ENCODE measurements around the gene ITPRIPL2. TPM values are rescaled to one million over a fixed set of nuclear protein-coding genes. Genes with fewer than 3 reads are reported as not detected.

ITPRIPL2 gene
- total RNA-seq, 1 donor from 2014 or later: 71.2 TPM

DNA sequence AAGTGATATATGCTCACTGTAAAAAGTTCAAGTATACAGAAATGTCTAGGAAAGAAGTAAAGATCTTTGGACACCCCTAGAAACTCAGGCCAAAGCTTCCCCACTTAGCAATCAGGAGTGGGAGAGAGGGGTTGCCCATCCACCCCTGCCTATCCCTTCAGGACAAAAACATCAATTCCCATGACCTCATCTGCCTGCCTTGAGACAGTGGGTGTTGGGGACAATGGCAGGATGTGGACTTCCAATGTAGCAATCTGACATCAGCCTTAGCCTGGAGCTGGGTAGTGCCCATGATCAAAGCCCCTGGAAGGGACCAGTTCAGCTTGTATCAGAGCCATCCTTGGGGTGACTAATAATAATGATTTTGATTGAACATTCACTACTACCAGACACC, 18.1 kb downstream of the ITPRIPL2 start:
- peak overlapping the region; percentile 84 for H3K27ac ChIP-seq
- H3K4me3 ChIP-seq: no peak overlapping the region
- no peak for DNase-seq (ENCODE audit: extremely low spot score in 2 of 2)
- TF ChIP-seq, protein P1, sequence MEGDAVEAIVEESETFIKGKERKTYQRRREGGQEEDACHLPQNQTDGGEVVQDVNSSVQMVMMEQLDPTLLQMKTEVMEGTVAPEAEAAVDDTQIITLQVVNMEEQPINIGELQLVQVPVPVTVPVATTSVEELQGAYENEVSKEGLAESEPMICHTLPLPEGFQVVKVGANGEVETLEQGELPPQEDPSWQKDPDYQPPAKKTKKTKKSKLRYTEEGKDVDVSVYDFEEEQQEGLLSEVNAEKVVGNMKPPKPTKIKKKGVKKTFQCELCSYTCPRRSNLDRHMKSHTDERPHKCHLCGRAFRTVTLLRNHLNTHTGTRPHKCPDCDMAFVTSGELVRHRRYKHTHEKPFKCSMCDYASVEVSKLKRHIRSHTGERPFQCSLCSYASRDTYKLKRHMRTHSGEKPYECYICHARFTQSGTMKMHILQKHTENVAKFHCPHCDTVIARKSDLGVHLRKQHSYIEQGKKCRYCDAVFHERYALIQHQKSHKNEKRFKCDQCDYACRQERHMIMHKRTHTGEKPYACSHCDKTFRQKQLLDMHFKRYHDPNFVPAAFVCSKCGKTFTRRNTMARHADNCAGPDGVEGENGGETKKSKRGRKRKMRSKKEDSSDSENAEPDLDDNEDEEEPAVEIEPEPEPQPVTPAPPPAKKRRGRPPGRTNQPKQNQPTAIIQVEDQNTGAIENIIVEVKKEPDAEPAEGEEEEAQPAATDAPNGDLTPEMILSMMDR (IDR thresholded peaks at IDR 0.05): no peak
- TF ChIP-seq POLR2A (IDR thresholded peaks at IDR 0.05) (no peak), POLR2AphosphoS5 (IDR thresholded peaks at IDR 0.05; ENCODE audit: insufficient read depth in 1 of 2, low read depth in 1 of 2) (no peak)
- H3K36me3 ChIP-seq: no peaks in the 10 kb centered on the region
- intact Hi-C loops (cut with DNase I): no loop called here
- no peaks in the 10 kb centered on the region for H3K27me3 ChIP-seq
- H3K4me1 ChIP-seq: peaks cover 44% of the 10 kb centered on the region
- no peaks in the 10 kb centered on the region for H3K9me3 ChIP-seq

- H3K9me3 ChIP-seq: no peaks in the 10 kb centered on the region
- H3K4me1 ChIP-seq: peaks cover 49% of the 10 kb centered on the region
- no peak overlapping the region for H3K4me3 ChIP-seq
- intact Hi-C loops (cut with DNase I): no loop called here
- DNase-seq (ENCODE audit: extremely low spot score in 2 of 2): no peak
- H3K27ac ChIP-seq: peak overlapping the region; percentile 84
- TF ChIP-seq, protein P1 (IDR thresholded peaks at IDR 0.05): no peak
- no peak for TF ChIP-seq POLR2A (IDR thresholded peaks at IDR 0.05)
- TF ChIP-seq POLR2AphosphoS5 (IDR thresholded peaks at IDR 0.05; ENCODE audit: insufficient read depth in 1 of 2, low read depth in 1 of 2): no peak
- H3K27me3 ChIP-seq: no peaks in the 10 kb centered on the region
- H3K36me3 ChIP-seq: no peaks in the 10 kb centered on the region
Observed at GRCh38 chr16:19132255-19132654, 18.5 kb downstream of the ITPRIPL2 start.

- no peak for DNase-seq (ENCODE audit: extremely low spot score in 2 of 2)
- H3K4me3 ChIP-seq: no peak overlapping the region
- H3K9me3 ChIP-seq: no peaks in the 10 kb centered on the region
- H3K27me3 ChIP-seq: no peaks in the 10 kb centered on the region
- peak overlapping the region; percentile 84 for H3K27ac ChIP-seq
- peaks cover 55% of the 10 kb centered on the region for H3K4me1 ChIP-seq
- intact Hi-C loops (cut with DNase I): no loop called here
- no peaks in the 10 kb centered on the region for H3K36me3 ChIP-seq
- peak in 1 of 2 donors; percentile 8 for TF ChIP-seq POLR2AphosphoS5 (IDR thresholded peaks at IDR 0.05; ENCODE audit: insufficient read depth in 1 of 2, low read depth in 1 of 2)
- TF ChIP-seq, protein P1 (IDR thresholded peaks at IDR 0.05): no peak
Observed at GRCh38 chr16:19132898-19133297, 19.1 kb downstream of the ITPRIPL2 start.

GRCh38 chr16:19133600-19133999, 19.8 kb downstream of the ITPRIPL2 start:
- intact Hi-C loops (cut with DNase I): no loop called here
- Histone ChIP-seq H3K36me3 (no peaks in the 10 kb centered on the region), H3K4me3 (no peak overlapping the region), H3K27ac (no peak overlapping the region), H3K4me1 (peaks cover 62% of the 10 kb centered on the region), H3K9me3 (no peaks in the 10 kb centered on the region), H3K27me3 (no peaks in the 10 kb centered on the region)
- DNase-seq (ENCODE audit: extremely low spot score in 2 of 2): no peak
- TF ChIP-seq POLR2AphosphoS5 (IDR thresholded peaks at IDR 0.05; ENCODE audit: insufficient read depth in 1 of 2, low read depth in 1 of 2) (no peak), POLR2A (IDR thresholded peaks at IDR 0.05) (no peak)
- TF ChIP-seq, protein P1 (IDR thresholded peaks at IDR 0.05): no peak

DNA sequence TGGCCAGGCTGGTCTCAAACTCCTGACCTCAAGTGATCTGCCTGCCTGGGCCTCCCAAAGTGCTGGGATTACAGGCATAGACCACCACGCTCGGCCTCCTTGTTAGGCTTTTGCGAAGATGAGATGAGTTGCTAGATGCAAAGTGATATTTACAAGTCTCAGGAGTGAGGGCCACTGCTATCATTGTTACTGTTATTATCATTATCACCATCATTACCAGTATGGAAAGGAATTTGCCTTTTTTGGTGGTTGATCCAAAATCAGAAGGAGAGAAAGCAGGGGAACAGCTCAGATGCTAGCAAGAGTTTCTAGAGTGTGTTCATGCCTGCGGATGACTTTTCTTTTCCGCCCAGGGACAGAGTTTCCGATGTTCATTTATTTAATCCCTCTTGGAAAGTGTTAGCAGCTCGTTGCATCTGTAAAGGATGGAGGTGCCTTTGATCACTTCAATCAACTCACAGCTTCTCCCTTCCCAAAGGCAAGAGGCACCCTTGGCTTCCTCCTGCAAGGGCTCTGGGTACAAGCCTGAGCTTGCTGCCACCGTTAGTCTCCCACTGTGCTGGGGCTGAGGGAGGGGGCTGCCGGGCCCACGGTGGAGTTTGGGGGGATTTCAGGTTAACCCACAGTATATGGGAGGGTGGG, 21.6 kb downstream of the ITPRIPL2 start:
- H3K9me3 ChIP-seq: no peaks in the 10 kb centered on the region
- no peak for DNase-seq (ENCODE audit: extremely low spot score in 2 of 2)
- intact Hi-C loops (cut with DNase I): no loop called here
- TF ChIP-seq, protein P1 (IDR thresholded peaks at IDR 0.05): no peak
- no peak for TF ChIP-seq POLR2A (IDR thresholded peaks at IDR 0.05)
- TF ChIP-seq POLR2AphosphoS5 (IDR thresholded peaks at IDR 0.05; ENCODE audit: insufficient read depth in 1 of 2, low read depth in 1 of 2): peak in 1 of 2 donors; percentile 16
- H3K27ac ChIP-seq: no peak overlapping the region
- no peak overlapping the region for H3K4me3 ChIP-seq
- no peaks in the 10 kb centered on the region for H3K36me3 ChIP-seq
- H3K27me3 ChIP-seq: no peaks in the 10 kb centered on the region
- H3K4me1 ChIP-seq: peaks cover 74% of the 10 kb centered on the region

Measured in vagina (tissue), 2 donors.